ENCODE measurements around the gene ZNRF2.

DNA sequence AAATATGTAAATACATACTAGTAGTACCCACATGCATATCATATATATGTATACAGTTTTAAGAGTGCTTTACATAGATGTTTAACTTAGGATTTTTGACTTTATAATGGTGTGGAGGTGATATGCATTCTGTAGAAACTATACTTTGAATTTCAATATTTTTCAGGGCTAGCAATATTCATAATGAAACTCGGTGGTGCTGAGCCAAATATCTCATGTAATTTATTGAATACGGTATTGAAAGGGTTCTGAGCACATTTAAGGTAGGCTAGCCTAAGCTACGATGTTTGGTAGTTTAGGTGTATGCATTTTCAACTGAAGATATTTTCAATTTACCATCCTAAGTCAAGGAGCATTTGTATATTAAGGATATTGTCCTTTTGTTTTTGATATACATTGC is 36.0 kb downstream of the ZNRF2 start:
- TF ChIP-seq EZH2 (IDR thresholded peaks at IDR 0.05): no peak
- TF ChIP-seq POLR2AphosphoS5 (IDR thresholded peaks at IDR 0.05; ENCODE audit: borderline replicate concordance, low read depth, low read length): no peak

All from SK-N-MC (cell line).